GM12892 (cell line): ENCODE measurements around the gene TRMT1L. TPM values are rescaled to one million over a fixed set of nuclear protein-coding genes. Genes with fewer than 3 reads are reported as not detected.
"Not testable (repeated sequence)": the region's sequence is repeated elsewhere in the genome, so short reads cannot be mapped to it uniquely, and the experiment has no call there.

Experiments used
- DNase-seq: peaks from one replicate; pipeline ENCODE4 v3.0.0; 2011; ENCODE audit not compliant: insufficient read length
- FAIRE-seq: peaks from 2 replicates; lab custom pipeline; 2011; peaks lifted over from hg19 to GRCh38; lab: Jason Lieb, UNC
- POLR2A ChIP-seq: IDR thresholded peaks from 2 replicates; pipeline ENCODE4 v1.6.1; 2011; ENCODE audit warnings: low read depth, low read length, control low read depth
- POLR2AphosphoS5 ChIP-seq: IDR thresholded peaks from 2 replicates; pipeline ENCODE4 v1.6.1; 2011; ENCODE audit warnings: low read depth, low read length, control low read depth
- TAF1 ChIP-seq: IDR thresholded peaks from 2 replicates; pipeline ENCODE4 v1.6.1; 2011; ENCODE audit warnings: low read depth, mild to moderate bottlenecking, control low read depth, low read length, borderline replicate concordance
- polyA plus RNA-seq: library from polyadenylated mRNA; unstranded; fragments of >200 nt; gene quantifications from one replicate; pipeline ENCODE4 v1.2.1, GENCODE V29; 2012; ENCODE audit warnings: missing spikeins, inconsistent platforms; ENCODE audit not compliant: missing spikeins

Gene TRMT1L
- 15.8 TPM for polyA plus RNA-seq

GRCh38 chr1:185156854-185157598, at the start of gene TRMT1L, which contains the start of gene SWT1:
TRMT1L (minus strand) TSS chr1:185156953; CDS start chr1:185156712, 241 bp downstream.
SWT1 (plus strand) TSS chr1:185157167; CDS start chr1:185160842, 3,675 bp downstream.
- FAIRE-seq = peak; percentile 98
- TF ChIP-seq POLR2AphosphoS5 (peak; percentile 90), POLR2A (peak; percentile 90), TAF1 (peak; percentile 64)
- peak; percentile 60 for DNase-seq

- TF ChIP-seq POLR2A (no peak), POLR2AphosphoS5 (no peak), TAF1 (no peak)
- DNase-seq (no peak), FAIRE-seq (no peak)
Measured at GRCh38 chr1:185200889-185201288, 44.1 kb upstream of the TRMT1L start.

- DNase-seq, FAIRE-seq: not testable (repeated sequence)
Measured at GRCh38 chr1:185198712-185199111, 42.0 kb upstream of the TRMT1L start.

- no peak for TF ChIP-seq POLR2A
- no peak for TF ChIP-seq TAF1
- TF ChIP-seq POLR2AphosphoS5 = no peak
- FAIRE-seq = no peak
- no peak for DNase-seq
Measured at GRCh38 chr1:185193756-185194155, 37.0 kb upstream of the TRMT1L start.

- peak; percentile 14 for FAIRE-seq
- TF ChIP-seq POLR2AphosphoS5 (no peak), POLR2A (no peak), TAF1 (no peak)
Measured at GRCh38 chr1:185170291-185170848, 13.6 kb upstream of the TRMT1L start.

GRCh38 chr1:185166106-185166505, 9.4 kb upstream of the TRMT1L start:
- no peak for TF ChIP-seq POLR2AphosphoS5
- TF ChIP-seq POLR2A = no peak
- TF ChIP-seq TAF1 = no peak
- no peak for DNase-seq
- FAIRE-seq = no peak

More at GRCh38 chr1:185170291-185170848, 13.6 kb upstream of the TRMT1L start:
- DNase-seq = peak; percentile 19

- DNase-seq (no peak), FAIRE-seq (no peak)
- TF ChIP-seq TAF1 (no peak), POLR2A (no peak), POLR2AphosphoS5 (no peak)
Measured at GRCh38 chr1:185162491-185162890, 5.7 kb upstream of the TRMT1L start.

- DNase-seq = no peak
- no peak for TF ChIP-seq POLR2AphosphoS5
- no peak for TF ChIP-seq POLR2A
- TF ChIP-seq TAF1 = no peak
- FAIRE-seq = no peak
Measured at GRCh38 chr1:185159966-185160365, 3.2 kb upstream of the TRMT1L start.

- TF ChIP-seq TAF1 = no peak
- no peak for TF ChIP-seq POLR2AphosphoS5
- no peak for TF ChIP-seq POLR2A
- FAIRE-seq (no peak), DNase-seq (no peak)
Measured at GRCh38 chr1:185158800-185159199, 2.0 kb upstream of the TRMT1L start.

GRCh38 chr1:185157599-185158412, 1.1 kb upstream of the TRMT1L start:
- no peak for TF ChIP-seq POLR2AphosphoS5
- no peak for TF ChIP-seq POLR2A
- no peak for TF ChIP-seq TAF1
- no peak for DNase-seq
- peak; percentile 65 for FAIRE-seq

GRCh38 chr1:185156288-185156853, 382 bp downstream of the TRMT1L start:
- DNase-seq (peak; percentile 2), FAIRE-seq (no peak)
- TF ChIP-seq TAF1 (no peak), POLR2A (no peak), POLR2AphosphoS5 (0 out of 2 replicates have a peak, but pooled peaks have one; percentile 5)

GRCh38 chr1:185155600-185156287, 1.0 kb downstream of the TRMT1L start:
- DNase-seq = no peak
- peak; percentile 78 for FAIRE-seq
- TF ChIP-seq TAF1 = no peak
- no peak for TF ChIP-seq POLR2AphosphoS5
- TF ChIP-seq POLR2A = no peak
